GM12874 (cell line): ENCODE measurements around the gene FHIP2A.

Experiments used
- TF ChIP-seq, protein P1 (sequence below): IDR thresholded peaks from 2 replicates; pipeline ENCODE4 v1.5.1; 2011; ENCODE audit warnings: low read depth, mild to moderate bottlenecking, control low read depth, low read length, moderate library complexity; ENCODE audit not compliant: insufficient read depth

The FHIP2A gene

DNA sequence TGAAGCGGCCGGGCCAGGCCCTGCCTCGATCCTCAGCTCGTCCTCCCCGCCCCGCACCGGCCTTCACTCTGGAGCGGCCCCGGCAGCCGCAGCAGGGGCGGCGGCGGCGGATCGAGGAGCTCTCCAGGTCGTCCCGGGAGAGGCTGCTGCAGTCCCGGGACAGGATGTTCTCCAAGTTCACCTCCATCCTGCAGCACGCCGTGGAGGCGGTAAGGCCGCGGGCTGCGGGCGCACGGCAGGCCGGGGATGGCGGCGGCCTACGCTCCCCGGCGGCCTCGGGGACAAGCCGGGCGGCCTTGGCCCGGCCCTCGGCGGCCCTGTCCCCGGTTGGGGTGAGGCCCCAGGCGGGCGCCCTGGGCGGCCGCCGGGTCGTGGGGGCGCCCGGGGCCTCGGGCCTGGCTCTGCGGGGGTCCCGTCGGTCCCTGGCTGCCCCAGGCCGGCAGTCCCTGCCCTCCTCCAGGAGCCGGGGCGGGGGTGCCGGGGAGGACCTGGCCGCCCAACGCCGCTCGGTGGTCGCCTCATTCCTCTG lies 399 bp downstream of the FHIP2A start:
- TF ChIP-seq, protein P1, sequence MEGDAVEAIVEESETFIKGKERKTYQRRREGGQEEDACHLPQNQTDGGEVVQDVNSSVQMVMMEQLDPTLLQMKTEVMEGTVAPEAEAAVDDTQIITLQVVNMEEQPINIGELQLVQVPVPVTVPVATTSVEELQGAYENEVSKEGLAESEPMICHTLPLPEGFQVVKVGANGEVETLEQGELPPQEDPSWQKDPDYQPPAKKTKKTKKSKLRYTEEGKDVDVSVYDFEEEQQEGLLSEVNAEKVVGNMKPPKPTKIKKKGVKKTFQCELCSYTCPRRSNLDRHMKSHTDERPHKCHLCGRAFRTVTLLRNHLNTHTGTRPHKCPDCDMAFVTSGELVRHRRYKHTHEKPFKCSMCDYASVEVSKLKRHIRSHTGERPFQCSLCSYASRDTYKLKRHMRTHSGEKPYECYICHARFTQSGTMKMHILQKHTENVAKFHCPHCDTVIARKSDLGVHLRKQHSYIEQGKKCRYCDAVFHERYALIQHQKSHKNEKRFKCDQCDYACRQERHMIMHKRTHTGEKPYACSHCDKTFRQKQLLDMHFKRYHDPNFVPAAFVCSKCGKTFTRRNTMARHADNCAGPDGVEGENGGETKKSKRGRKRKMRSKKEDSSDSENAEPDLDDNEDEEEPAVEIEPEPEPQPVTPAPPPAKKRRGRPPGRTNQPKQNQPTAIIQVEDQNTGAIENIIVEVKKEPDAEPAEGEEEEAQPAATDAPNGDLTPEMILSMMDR: no peak

DNA sequence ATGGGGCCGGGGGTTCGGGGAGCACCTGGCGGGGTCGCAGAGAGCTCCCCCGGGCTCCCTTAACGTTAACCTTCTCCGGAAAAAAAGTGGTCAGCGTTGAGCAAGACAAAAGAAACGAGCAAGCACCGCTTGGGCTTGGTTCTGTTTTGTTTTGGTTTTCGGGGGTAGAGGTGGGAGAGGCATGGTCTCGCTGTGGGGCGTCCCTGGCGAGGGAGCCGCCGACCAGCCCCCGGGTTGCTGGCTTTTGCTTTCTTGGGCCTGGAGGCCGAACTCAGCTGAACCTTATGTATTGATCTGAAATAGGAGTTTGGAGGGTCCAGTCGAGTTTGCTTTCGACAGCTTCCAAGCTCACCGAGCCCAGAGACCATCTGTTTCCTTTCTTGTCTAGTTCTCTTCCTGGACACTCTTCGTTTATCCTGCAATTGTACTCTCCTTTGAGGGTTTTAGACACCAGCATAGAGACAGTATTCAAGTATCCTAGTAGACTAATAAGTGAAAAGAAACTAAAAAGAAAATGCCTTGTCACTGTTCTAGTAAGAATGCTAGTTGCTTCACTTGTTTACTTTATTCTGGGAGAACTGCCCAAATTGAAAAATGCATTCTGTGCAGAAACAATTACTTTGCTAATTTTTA lies 980 bp downstream of the FHIP2A start:
- TF ChIP-seq, protein P1: no peak

DNA sequence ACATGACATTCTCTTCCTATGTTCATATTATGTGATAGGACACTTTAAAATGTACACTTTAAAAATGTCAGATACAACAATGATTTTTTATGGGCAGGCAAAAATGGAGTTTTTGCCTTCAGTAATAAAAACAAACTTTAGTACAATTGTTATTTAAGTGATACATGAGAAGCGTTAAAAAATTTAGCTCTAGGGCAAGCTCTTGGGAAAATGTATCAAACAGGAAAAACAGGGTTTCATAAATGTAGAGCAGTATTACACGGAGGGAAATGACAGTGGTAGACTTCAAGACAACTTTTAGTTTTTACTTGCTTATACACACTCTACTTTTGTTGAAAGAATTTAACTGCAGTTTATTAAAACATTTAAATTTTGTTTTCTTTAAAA lies 1.5 kb downstream of the FHIP2A start:
- TF ChIP-seq, protein P1: no peak

DNA sequence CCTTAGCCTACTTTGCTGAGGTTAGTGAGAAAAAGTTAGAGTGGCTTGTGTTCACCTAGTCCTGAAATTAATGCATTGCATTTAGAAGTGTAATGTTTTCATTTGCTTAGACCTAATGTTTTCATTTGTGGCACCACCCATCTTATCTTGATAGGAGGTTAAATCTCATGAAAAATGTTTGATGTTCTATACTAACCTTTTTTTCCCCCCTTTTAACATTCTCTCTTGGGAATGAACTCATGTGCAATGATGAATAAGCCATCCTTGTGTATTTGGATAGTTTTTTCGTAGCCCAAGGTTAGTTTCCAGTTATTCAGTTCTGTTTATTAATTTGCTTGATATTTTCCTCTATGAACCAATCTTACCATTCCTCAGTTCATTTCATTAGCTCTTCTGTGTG lies 2.8 kb downstream of the FHIP2A start:
- TF ChIP-seq, protein P1: no peak

DNA sequence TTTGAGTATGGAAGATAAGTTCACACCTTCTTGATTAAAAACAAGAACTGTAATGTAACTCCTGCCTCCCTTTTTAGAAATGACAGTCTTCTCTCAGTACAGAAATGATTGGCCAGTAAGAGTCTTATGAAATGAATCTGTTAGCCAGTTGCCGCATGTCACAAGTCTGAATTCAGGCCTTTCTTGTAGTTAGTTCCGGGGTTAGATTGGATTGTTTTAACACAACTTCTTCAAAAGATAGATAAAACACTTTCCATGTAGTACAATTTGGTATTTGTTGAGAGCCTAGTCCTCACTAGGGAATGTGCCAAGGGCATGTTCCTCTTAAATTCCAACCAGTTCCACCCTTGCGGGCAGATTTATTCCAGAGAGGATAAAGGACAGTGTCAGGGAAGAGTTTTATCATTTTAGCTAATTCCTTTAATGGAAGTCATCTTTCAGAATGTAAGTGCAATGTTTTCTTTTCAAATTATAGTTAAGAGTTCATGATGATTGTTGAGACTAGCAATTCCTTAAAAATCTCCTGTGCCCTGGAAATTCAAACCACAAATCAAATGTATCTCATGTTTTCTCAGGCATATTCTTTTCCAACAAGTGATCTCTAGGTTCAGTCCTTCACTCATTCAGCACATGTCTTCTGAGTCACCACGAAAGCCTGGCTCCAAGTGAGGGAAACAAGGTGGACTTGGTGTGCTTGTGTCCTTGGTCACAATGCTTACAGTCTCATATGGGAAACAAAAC lies 4.1 kb downstream of the FHIP2A start:
- TF ChIP-seq, protein P1: no peak

DNA sequence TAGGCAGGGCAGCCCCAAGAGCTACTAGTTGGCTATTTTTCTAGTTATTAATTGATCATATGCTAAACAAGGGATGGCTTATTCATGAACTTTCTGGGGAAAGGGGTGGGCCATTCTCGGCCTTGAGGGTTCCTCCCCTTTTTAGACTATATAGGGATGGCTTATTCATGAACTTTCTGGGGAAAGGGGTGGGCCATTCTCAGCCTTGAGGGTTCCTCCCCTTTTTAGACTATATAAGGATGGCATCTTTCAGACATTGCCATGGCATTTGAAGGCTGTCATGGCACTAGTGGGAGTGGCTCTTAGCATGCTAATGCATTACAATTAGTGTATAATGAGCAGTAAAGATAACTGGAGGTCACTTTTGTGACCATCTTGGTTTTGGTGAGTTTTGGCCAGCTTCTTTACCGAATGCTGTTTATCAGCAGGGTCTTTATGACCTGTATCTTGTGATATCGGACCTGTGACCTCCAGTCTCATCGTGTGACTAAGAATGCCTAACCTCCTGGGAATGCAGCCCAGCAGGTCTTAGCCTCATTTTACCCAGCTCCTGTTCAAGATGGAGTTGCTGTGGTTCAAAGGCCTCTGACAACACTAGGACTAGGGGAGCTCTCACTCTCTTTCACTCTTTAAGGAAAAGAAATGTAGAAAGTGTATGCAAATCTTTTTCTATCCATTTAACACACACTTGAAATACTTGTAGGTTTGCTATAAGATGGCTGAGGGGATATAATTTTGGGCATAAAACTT lies 7.8 kb downstream of the FHIP2A start:
- TF ChIP-seq, protein P1: no peak
